ENCODE measurements around the gene HLCS.

- TF ChIP-seq CTCF (IDR thresholded peaks at IDR 0.05; ENCODE audit: low read depth, low read length) = no peak
- TF ChIP-seq EZH2phosphoT487 (IDR thresholded peaks at IDR 0.05; ENCODE audit: low read depth) = no peak
Measured at GRCh38 chr21:36867291-36867905, 99.1 kb downstream of the HLCS start.

Data from OCI-LY3 (cell line).